Hematopoietic multipotent progenitor cell treated with erythropoietin and hydrocortisone succinate and interleukin-3 and kit ligand, for 17 days (in vitro differentiated cells): ENCODE data around the gene PSMB2.

Source experiments
- DNase-seq: peaks from one replicate; pipeline ENCODE4 v3.0.0-alpha.2; 2015; ENCODE audit warnings: low spot score

The PSMB2 gene

DNA sequence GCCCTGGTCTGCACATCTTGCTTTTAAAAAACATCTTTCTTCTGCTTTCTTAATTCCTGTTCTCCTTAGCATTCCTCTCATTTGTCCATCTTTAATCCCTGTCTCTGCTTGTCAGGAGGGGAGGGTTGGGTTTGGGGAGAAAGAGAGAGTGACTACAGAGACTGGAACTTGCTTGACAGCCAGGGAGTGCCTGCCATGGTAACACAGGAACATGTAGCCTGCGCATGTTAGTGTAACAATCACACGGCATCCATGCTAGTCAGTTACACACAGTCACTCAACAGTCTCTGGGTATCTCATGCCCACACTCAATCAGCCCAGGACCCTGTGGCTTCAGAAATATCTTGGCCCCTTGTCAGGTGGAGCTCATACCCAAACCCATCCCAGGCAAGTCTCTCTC, 69.0 kb downstream of the PSMB2 start:
- DNase-seq = no peak

DNA sequence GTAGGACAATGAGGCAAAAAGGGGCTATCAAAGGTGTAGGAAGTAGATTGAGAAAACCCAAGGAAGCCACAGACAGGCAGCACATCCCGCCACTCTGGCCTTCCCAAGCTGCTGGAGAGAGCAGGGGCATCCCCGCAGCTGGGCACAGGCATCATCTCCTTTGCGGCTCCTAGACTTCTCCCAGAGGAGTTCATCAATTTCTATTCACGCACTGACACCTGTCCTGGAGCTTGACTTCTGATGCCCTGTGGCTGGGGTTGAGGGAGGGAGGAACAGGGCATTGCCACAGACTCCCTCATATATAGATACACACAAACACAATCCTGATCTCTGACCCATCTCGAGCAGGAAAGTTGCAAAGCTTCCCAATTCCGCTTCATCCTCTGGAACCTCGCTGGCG, 70.1 kb downstream of the PSMB2 start:
- DNase-seq = no peak

DNA sequence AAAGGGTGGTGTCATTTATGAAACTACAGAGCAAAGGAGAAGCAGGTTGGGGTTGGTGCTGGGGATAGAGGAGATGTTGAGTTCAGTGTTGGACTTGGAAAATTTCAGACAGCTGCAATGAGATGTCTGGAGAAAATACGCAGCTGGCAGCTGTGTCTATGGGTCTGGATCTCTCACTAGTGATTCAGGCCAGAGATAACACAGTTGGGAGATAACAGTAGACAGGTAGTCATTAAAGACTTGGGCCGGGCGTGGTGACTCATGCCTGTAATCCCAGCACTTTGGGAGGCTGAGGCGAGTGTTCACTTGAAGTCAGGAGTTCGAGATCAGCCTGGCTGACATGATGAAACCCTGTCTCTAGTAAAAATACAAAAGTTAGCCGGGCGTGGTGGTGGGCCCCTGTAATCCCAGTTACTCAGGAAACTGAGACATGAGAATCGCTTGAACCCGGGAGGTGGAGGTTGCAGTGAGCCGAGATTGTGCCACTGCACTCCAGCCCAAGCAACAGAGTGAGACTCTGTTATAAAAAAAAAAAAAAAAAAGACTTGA, 70.7 kb downstream of the PSMB2 start:
- no peak for DNase-seq

DNA sequence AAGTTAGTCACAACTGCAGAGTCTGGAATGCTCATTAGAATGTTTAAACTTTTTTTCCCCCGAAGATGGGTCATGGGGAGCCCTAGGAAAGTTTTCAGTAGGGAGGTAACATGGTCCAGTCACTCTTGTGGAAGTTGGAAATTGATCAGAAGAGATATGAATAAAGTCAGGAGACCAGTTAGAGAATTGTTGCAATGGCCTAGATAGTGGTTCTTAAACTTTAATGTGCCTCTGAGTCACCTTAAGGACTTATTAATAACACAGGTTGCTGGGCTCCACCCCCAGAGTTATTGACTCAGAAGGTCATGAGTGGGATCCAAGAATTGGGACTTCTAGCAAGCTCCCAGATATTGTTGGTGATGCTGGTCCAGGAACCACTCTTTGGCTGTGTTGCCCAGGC, 71.4 kb downstream of the PSMB2 start:
- no peak for DNase-seq

DNA sequence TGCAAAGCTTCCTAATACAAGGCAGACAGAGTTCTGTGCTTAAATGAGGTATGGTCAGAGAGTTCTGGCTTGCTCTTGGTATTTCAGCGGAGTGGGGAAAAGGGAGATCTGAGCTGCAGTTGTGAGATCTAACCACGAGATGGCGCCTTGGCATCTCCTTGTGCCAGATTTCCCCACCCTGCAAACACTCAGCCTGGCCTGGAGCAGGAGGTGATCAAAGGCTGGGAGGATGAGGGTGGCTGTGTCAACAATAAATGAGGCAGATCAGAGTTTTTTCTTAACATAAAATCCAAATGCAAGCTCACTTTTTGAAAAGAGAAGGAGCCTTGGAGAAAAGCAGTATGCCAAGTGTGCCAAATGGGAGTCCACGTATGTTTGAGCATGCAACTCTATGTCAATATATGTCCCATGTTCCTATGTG, 72.3 kb downstream of the PSMB2 start:
- DNase-seq = peak; percentile 75

DNA sequence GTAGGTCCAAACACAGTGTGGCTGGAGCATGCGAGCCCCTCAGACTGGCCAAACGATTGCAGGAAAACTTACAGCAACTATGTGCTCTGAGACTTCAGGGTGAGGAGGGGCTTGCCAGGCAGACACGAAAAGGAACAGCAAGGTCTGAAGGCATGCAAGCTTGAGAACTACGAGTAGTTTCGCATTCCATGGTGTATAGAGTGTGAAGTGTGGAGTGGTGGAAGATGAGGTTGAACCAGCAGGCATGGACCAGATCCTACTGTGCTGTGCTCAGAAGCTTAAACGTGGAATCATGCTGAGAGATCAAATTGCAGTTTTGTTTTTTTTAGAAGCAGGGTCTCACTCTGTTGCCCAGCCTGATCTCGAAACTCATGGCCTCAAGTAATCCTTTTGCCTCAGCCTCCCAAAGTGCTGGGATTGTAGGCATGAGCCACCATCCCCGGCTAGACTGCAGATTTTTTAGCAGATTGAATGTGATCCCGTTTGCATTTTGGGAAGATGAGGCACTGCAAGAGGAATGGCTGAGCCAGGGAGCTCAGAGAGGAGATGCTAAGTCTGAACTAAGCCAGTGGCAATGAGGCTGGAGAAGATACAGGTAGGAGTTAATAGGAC, 73.3 kb downstream of the PSMB2 start:
- DNase-seq = no peak

DNA sequence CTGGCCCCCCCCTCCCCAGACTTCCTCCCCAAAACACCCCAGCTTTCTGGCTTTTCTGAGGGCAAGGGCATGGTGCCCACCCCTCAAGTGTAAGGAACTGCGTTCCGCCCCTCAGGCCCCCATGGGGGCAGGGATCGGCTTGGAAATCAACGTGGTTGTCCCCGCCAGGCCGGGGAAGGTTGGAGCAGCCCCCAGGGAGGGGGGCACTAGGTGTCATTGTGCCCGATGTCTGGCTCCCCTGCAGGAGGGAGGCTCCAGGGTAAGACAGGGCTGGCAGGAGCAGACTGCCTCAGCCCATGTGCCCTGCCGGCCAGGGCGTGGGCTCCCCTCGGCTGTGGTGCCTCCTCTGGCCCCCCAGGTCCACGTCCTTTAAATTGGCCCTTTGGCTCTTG, 75.6 kb downstream of the PSMB2 start:
- DNase-seq = no peak

DNA sequence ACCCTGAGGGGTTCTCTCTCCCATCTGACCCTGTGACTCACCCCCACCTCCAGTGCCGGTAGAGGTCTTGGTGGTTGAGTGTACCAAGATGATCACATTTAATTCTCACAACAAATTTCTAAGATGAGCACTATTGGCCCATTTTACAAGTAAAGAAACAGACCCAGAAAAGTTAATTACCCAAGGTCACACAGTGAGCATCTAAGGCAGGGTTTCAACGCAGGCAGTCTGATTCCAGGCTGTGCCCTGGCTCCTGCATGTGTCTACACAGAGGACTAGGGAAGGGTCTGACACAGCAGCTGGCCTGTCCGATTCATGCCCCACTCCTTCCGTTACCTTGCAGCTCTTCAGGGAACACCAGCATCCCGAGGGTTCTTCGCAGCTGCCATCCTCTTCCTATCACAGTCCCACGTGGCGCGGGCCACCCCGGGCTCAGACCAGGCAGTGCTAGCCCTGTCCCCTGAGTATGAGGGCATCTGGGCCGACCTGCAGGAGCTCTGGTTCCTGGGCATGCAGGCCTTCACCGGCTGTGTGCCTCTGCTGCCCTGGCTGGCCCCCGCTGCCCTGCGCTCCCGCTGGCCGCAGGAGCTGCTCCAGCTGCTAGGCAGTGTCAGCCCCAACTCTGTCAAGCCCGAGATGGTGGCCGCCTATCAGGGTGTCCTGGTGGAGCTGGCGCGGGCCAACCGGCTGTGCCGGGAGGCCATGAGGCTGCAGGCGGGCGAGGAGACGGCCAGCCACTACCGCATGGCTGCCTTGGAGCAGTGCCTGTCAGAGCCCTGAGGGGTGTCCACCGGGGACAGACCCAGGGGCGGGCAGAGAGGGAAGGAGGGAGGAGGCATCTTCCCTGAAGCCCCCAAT, 76.2 kb downstream of the PSMB2 start:
- DNase-seq = no peak

DNA sequence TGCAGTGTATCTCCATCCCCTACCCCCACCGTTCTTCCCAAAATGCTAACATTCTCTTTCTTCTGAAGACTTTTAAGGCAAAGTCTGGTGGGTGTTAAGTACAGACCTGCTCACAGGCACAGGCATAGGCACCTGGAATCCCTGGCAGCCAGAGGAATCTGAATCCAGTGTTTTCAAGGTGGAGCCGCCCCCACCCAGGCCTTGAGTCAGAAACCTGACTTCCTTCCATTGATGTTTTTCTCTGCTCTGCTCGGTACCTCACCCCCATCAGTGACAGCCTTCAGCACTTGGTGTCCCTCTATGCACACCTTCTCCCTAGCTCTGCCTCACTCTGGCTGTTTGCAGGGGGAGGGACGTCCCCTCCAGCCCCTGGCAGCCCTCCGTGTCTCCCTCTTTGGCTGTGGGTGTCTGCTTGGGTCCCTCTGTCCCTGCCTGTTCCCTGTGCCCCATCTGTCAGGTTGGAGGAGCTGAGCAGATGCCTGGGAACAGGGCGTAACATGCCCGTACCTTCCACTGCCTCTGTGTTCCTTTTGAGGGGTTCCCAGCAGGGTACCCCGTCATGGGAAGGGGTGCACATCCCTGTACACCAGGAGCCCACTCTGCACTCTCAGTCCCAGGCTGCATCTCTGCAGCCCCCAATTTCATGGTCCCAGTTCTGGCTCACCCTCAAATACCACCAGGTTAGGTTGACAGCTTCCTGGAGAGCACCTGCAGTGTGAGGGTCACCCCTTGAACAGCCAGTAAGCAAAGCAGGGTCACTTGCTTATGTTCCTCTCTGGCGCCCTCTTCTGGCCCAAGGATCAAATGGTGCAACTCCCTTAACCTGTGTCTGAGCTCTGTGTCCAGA, 77.1 kb downstream of the PSMB2 start:
- peak; percentile 87 for DNase-seq

DNA sequence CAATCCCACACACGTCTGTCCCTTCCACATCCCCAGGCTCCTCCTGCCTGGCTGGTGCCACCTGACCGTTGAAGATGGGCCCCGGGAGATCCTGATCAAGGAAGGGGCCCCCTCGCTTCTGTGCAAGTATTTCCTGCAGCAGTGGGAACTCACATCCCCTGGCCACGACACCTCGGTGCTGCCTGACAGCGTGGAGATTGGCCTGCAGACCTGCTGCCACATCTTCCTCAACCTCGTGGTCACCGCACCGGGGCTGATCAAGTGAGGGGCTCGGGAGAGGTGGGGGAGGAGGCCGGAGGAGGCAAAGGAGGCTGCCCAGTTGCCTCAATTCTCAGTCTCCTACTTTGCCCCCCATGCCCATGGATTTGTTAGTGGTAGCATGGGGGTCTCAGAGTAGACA, 78.2 kb downstream of the PSMB2 start:
- DNase-seq = no peak

DNA sequence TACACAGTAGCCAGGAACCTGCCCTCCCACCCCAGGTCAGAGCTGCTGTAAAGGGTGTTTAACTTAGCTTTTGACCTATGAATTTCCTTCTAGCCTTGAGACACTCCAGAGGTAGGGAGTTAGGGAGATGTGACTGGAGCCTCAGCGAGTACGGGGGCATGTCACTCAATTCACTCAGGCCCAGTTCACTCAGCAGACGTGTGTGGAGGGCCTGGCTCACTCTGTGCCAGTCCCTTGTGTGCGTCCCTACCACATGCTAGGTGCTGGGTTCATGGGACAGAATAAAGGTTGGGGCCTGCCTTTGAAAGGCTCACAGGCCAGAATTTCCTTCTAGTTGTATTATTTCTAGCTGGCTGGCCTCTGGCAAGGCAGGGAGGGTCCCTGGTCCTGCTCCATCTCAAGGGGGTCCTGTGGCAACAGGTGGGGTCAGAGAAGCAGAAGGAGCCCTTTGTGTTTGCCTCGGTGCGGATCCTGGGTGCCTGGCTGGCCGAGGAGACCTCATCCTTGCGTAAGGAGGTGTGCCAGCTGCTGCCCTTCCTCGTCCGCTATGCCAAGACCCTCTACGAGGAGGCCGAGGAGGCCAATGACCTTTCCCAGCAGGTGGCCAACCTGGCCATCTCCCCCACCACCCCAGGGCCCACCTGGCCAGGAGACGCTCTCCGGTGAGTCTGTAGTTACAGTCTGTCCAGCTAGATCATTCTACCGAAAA, 79.2 kb downstream of the PSMB2 start:
- no peak for DNase-seq

DNA sequence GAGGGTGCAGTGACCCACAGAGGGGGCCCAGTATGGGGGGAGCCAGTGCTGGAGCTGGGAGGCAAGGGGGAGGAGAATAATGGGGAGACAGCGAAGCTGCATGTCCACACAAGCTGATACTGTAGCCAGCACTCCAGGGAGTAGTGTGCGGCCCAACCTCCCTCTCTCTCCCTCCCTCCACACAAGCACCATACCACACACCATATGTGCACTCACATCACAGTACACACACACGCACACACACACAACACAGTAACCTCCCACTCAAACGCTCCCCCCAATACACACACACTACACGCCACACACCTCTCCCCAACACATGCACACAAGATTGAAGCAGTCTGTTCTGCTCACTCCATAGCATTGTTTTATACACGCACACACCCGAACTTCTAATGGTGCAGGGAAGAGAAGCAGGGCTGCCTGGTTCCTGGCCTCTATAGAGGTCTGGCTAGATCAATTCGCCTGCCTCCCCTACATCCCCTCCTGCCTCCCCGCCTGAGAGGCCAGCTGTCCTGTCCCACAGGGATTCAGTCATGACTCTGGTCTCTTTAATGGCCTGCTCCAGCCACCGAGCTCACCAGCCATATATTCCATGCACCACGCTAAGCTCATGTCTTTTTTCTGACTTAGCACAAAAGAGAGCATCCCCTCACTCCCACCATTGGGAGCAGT, 79.9 kb downstream of the PSMB2 start:
- DNase-seq = no peak

DNA sequence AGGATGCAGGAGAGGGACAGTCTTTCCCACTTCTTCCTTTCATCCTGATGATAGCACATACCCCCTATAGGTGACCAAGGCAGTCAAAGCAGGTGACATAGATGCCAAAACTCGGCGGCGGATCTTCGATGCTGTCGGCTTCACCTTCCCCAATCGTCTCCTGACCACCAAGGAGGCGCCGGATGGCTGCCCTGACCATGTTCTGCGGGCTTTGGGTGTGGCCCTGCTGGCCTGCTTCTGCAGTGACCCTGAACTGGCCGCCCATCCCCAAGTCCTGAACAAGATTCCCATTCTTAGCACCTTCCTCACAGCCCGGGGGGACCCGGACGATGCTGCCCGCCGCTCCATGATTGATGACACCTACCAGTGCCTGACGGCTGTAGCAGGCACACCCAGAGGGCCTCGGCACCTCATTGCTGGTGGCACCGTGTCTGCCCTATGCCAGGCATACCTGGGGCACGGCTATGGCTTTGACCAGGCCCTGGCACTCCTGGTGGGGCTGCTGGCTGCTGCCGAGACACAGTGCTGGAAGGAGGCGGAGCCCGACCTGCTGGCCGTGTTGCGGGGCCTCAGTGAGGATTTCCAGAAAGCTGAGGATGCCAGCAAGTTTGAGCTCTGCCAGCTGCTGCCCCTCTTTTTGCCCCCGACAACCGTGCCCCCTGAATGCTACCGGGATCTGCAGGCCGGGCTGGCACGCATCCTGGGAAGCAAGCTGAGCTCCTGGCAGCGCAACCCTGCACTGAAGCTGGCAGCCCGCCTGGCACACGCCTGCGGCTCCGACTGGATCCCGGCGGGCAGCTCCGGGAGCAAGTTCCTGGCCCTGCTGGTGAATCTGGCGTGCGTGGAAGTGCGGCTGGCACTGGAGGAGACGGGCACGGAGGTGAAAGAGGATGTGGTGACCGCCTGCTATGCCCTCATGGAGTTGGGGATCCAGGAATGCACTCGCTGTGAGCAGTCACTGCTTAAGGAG, 80.8 kb downstream of the PSMB2 start:
- DNase-seq = no peak

DNA sequence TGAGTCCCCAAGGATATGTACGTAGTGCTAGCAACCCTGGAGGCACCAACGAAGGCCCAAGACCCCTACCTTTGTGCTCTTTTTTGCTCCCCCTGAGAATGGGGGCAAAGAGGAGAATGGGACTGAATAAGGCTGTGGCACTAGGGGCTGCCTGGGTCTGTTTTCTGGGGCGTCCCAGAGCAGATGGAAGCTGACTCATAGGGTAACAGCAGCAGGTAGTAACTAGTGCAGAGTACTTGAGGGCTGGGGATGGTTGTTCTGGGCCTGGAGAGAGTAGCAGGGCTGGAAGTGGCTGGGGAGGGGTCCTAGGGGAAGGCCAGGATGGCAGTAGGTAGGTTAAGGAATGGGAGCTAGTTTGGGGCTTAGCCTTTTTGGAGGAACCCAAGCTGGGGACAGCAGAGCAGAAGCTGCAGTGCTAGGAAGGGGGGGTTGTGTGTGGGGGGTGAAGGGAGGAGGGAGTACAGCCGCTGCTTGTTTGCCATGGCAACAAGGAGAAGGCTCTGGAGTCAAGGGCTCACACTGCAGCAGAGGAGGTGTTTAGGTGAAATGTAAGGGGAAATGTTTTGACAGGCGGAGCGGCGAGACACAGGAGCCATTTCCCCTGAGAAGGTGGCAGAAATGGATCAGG, 81.9 kb downstream of the PSMB2 start:
- no peak for DNase-seq

DNA sequence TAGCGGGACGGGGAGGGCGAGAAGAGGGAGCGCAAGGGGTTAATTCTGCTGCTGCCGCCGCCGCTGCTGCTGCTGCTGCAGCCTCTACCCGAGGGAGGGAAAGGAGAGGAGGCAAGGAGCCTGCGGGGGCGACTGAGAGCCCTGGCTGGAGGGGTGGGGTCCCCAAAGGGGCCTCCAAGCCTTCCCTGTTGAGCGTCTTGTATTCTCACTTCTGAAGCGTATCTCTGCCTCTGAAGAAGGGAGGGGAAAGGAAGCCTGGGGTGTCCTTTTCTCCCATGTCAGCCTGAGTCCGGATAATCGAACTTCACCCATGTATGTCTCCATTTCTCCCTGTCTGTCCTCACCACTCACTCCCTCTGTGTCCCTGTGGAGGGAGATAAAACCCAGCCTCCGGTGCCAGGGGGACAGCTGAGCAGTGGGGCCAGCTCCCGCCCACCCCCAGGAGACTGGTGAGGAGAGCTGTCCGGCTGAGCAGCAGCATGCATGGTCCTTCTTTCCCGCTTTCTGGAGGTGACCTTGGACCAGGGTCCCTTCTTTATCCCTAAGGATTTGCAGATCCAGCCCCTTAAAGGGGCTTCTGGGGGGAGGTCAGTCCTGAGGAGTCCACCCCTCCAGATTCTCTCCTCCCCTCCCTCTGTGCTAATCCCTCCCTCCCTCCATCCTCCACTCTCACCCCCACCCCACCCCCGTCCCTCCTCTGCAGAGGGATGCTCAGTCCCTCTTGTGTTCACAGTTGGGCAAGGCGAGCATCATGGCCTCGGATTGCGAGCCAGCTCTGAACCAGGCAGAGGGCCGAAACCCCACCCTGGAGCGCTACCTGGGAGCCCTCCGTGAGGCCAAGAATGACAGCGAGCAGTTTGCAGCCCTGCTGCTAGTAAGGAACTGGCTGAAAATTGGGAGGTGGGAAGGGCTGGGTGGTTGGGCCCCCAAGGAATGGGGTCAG, 82.7 kb downstream of the PSMB2 start:
- DNase-seq = peak; percentile 18

DNA sequence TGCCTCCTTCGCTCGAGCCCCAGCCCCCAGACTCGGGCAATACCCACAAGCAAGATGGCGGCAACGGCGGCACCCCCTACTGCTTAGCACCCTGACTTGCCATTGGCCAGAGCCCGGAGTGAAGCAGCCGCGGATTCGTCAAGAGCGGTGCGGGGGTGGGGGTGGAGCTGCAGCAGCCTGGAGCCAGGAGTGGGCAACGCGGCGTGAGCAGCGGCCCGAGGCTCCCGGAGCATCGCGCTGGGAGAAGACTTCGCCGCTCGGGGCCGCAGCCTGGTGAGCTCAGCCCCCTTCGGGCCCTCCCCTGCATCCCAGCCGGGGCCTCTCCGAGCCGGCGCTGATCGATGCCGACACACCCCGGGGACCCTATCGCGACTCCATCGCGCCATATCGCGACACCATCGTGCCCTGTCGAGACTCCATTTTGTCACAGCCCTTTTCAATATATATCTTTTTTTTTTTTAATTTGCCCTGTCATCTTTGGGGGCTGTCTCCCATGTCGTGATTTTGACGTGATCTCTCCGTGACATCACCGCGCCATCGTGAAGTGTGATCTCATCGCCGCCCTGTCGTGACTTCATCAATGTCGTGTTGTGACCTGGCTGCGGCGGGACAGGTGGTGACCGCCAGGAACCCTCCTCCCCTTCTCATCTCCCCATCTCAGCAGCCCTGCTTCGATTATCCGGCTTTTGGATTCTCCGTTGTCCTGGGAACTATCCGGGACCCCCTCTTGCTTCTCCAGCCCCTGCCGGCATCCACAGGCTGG, 83.5 kb downstream of the PSMB2 start, which contains the start of gene NCDN:
Gene NCDN (plus strand): TSS at position 189 of the 763 bp plus-strand sequence. CDS start 392 bp downstream, at position 581.
- peak; percentile 92 for DNase-seq

DNA sequence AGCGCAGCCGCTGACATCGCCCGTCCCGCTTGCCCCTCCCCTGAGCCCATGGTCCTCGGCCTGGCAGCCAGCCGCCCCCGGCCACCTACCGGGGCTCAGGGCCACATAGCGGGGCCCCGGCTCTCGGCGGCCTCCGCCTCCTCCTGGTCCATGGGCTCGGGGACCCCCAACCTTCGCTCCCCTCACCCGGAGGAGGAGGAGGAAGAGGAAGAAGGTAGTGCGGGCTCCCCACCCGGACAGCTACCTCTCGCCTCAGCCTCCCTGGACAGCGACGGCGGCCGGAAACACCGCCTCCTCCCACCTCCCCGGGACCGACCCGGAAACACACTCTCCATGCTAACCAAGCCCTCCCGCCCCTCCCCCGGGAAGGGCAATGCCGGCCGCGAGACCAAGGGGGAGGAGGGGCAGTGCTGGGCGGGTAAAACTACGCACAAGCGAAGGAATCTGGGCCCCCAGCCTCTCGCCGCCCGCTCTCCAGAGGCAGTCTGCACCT, 84.2 kb downstream of the PSMB2 start, which contains the start of gene KIAA0319L:
Gene KIAA0319L (minus strand): TSS at position 286 of the 493 bp plus-strand sequence. CDS start 2,912 bp downstream, outside the sequence.
- no peak for DNase-seq
